ENCODE results near the gene SCN5A.

GRCh38 chr3:38560284-38560683 is 89.2 kb downstream of the SCN5A start:
- no peak for TF ChIP-seq EZH2phosphoT487 (IDR thresholded peaks at IDR 0.05; ENCODE audit: low read length)
- TF ChIP-seq, protein P1, sequence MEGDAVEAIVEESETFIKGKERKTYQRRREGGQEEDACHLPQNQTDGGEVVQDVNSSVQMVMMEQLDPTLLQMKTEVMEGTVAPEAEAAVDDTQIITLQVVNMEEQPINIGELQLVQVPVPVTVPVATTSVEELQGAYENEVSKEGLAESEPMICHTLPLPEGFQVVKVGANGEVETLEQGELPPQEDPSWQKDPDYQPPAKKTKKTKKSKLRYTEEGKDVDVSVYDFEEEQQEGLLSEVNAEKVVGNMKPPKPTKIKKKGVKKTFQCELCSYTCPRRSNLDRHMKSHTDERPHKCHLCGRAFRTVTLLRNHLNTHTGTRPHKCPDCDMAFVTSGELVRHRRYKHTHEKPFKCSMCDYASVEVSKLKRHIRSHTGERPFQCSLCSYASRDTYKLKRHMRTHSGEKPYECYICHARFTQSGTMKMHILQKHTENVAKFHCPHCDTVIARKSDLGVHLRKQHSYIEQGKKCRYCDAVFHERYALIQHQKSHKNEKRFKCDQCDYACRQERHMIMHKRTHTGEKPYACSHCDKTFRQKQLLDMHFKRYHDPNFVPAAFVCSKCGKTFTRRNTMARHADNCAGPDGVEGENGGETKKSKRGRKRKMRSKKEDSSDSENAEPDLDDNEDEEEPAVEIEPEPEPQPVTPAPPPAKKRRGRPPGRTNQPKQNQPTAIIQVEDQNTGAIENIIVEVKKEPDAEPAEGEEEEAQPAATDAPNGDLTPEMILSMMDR (IDR thresholded peaks at IDR 0.05; ENCODE audit: low read length), result peak; percentile 15
- no peak for TF ChIP-seq EZH2 (optimal IDR thresholded peaks at IDR 0.05; ENCODE audit: low read depth, low read length)

Data from MM.1S (cell line).